Endothelial cell of umbilical vein (primary cell): ENCODE results near the gene IGFBP6. TPM values are rescaled to one million over a fixed set of nuclear protein-coding genes. Genes with fewer than 3 reads are reported as not detected.
A peak's percentile ranks its signal among the peaks of the same experiment; 100 is the strongest.

Experiments
- BruUV-seq: library from RNA; stranded (reverse); fragments of 400-500 nt; replicated peaks from 2 replicates; lab custom pipeline; 2021; lab: Mats Ljungman, UMichigan
- CTCF ChIA-PET: fragments of 300-600, 350-600 bp; sonication (Branson Sonifier 250); formaldehyde crosslinking; loops from one replicate; lab custom pipeline; 2021; ENCODE audit warnings: antibody characterized with exemption, inconsistent platforms; lab: Charles Lee
- POLR2A ChIA-PET: fragments of 300-600, 350-600 bp; sonication (Branson Sonifier 250); formaldehyde crosslinking; loops from one replicate; lab custom pipeline; 2021; ENCODE audit warnings: antibody characterized with exemption, inconsistent platforms; lab: Charles Lee
- DNase-seq: peaks from one replicate; pipeline ENCODE4 v3.0.0-alpha.2; 2011; ENCODE audit warnings: low read depth, low spot score
- FAIRE-seq: peaks from 2 replicates; lab custom pipeline; 2011; peaks lifted over from hg19 to GRCh38; lab: Jason Lieb, UNC
- H2AFZ ChIP-seq: 2 replicates; pipeline ENCODE4 v1.6.0; 2012; ENCODE audit warnings: low read depth, low read length, control low read depth, inconsistent platforms
- H3K27ac ChIP-seq: 2 replicates; pipeline ENCODE4 v1.5.1; 2011; ENCODE audit warnings: low read depth, mild to moderate bottlenecking, control low read depth, low read length, moderate library complexity; ENCODE audit not compliant: insufficient read depth
- H3K27me3 ChIP-seq, 2 experiments: 2 replicates each; pipeline versions ENCODE4 v1.6.0 to v1.6.1; 2011; ENCODE audit warnings: low read length in 2 of 2, mixed read lengths in 1 of 2; ENCODE audit not compliant: control insufficient read depth in 2 of 2, insufficient read depth in 2 of 2
- H3K36me3 ChIP-seq, 2 experiments: 2 replicates in 1 of 2; 3 replicates in 1 of 2; pipeline ENCODE4 v1.5.1; 2011; ENCODE audit warnings: low read length in 2 of 2, mild to moderate bottlenecking in 1 of 2, moderate library complexity in 1 of 2; ENCODE audit not compliant: control insufficient read depth in 2 of 2, insufficient read depth in 2 of 2; ENCODE audit errors: extremely low read depth in 1 of 2
- H3K4me1 ChIP-seq: 3 replicates; pipeline ENCODE4 v1.5.1; 2011; ENCODE audit warnings: mild to moderate bottlenecking, low read length; ENCODE audit not compliant: control insufficient read depth, insufficient read depth; ENCODE audit errors: extremely low read depth
- H3K4me2 ChIP-seq: 2 replicates; pipeline ENCODE4 v1.6.1; 2011; ENCODE audit warnings: low read length, control low read depth, mixed read lengths; ENCODE audit not compliant: insufficient read depth
- H3K4me3 ChIP-seq, 3 experiments: fragments of 200-600 bp in 1 of 3; sonication (generic), shearing (Covaris generic) in 1 of 3; replicated peaks in 1 of 3; 2 replicates each; pipeline ENCODE4 v1.5.1; 2011 to 2016; ENCODE audit warnings: control low read depth in 3 of 3, low read length in 3 of 3, mild to moderate bottlenecking in 2 of 3, inconsistent platforms in 1 of 3, low read depth in 1 of 3, moderate library complexity in 1 of 3; ENCODE audit not compliant: insufficient read depth in 1 of 3
- H3K79me2 ChIP-seq: 2 replicates; pipeline ENCODE4 v1.6.0; 2012; ENCODE audit warnings: low read length, inconsistent platforms; ENCODE audit not compliant: control insufficient read depth, insufficient read depth
- H3K9ac ChIP-seq: replicated peaks from 2 replicates; pipeline ENCODE3; 2011; ENCODE audit warnings: low read length, control low read depth; ENCODE audit not compliant: insufficient read depth; ENCODE audit errors: extremely low read depth
- H3K9me1 ChIP-seq: replicated peaks from 3 replicates; pipeline ENCODE4 v1.6.0; 2011; ENCODE audit warnings: mild to moderate bottlenecking, low read length; ENCODE audit not compliant: control insufficient read depth, insufficient read depth; ENCODE audit errors: extremely low read depth
- H3K9me3 ChIP-seq: replicated peaks from 2 replicates; pipeline ENCODE4 v1.5.1; 2012; ENCODE audit warnings: low read length, inconsistent platforms; ENCODE audit not compliant: control insufficient read depth, insufficient read depth
- H4K20me1 ChIP-seq: replicated peaks from 2 replicates; pipeline ENCODE3; 2011; ENCODE audit warnings: mild to moderate bottlenecking, low read length; ENCODE audit not compliant: control insufficient read depth, insufficient read depth; ENCODE audit errors: extremely low read depth
- CTCF ChIP-seq, 2 donors: IDR thresholded peaks; 1 replicate in 1 of 2; 2 replicates in 1 of 2; pipeline ENCODE4 v1.5.1; 2011; ENCODE audit warnings: low read length in 2 of 2, mild to moderate bottlenecking in 2 of 2, moderate library complexity in 2 of 2, control low read depth in 1 of 2, inconsistent platforms in 1 of 2, low read depth in 1 of 2; ENCODE audit not compliant: insufficient read depth in 1 of 2; ENCODE audit errors: extremely low read depth in 1 of 2
- GATA2 ChIP-seq: IDR thresholded peaks from 2 replicates; pipeline ENCODE4 v1.7.0; 2011; ENCODE audit warnings: low read depth, mild to moderate bottlenecking, moderate library complexity, mixed read lengths, low read length; ENCODE audit not compliant: insufficient read length, insufficient read depth
- JUN ChIP-seq: IDR thresholded peaks from 2 replicates; pipeline ENCODE4 v1.6.1; 2011; ENCODE audit warnings: borderline replicate concordance, low read depth; ENCODE audit not compliant: insufficient read length, insufficient read depth
- MAX ChIP-seq: IDR thresholded peaks from 2 replicates; pipeline ENCODE4 v1.6.1; 2011; ENCODE audit not compliant: insufficient read depth, insufficient read length
- MYC ChIP-seq: IDR thresholded peaks from one replicate; pipeline ENCODE4 v1.6.1; 2011; ENCODE audit warnings: mild to moderate bottlenecking, low read depth, low read length
- dilution Hi-C: fragments of 300-500 bp; cut with MboI; formaldehyde crosslinking; loops from one replicate; pipeline ENCODE4 v1.15.0; 2019; ENCODE audit warnings: low sequenced_read_pairs; ENCODE audit not compliant: extremely low pct_ligation_motif_present
- intact Hi-C: fragments of 100-400 bp; cut with micrococcal nuclease; formaldehyde crosslinking; loops from one replicate; pipeline ENCODE4 v1.10.0; 2022
- polyA plus RNA-seq, 4 experiments: library from polyadenylated mRNA; depleted of rRNA in 3 of 4; stranded (reverse) in 3 of 4; unstranded in 1 of 4; fragments of >200 nt; gene quantifications; 2 replicates each; pipeline versions ENCODE4 v1.2.1 to v1.2.3, GENCODE V29; 2011 to 2012; ENCODE audit warnings: missing spikeins in 1 of 4
- total RNA-seq: library from RNA; stranded (reverse); gene quantifications from 2 replicates; pipeline ENCODE4 v1.2.3, GENCODE V29; 2021

IGFBP6 gene
- total and polyA plus RNA-seq, 2 donors (not counting 3 experiments of a cell fraction or from before 2014, with no cell fraction given), result 14.1 to 18.2 TPM

GRCh38 chr12:53070877-53071492 is 26.5 kb upstream of the IGFBP6 start:
- ChIA-PET POLR2A (interaction anchor here (1.6 kb wide), 1 partner anchor 28 kb away, joined by 5 read pairs; no protein-coding TSS in a partner anchor), CTCF (interaction anchor here (0.6 to 14.2 kb wide), 6 partner anchors 10 to 127 kb away, joined by 5 to 463 read pairs (median 10); partner anchors contain the start of genes IGFBP6 and SOAT2)
- Histone ChIP-seq H3K27ac (no peak overlapping the region), H3K79me2 (no peaks in the 10 kb centered on the region), H3K4me3 (no peak overlapping the region), H3K9ac (no peak overlapping the region), H3K9me1 (no peaks in the 10 kb centered on the region), H3K27me3 (no peaks in the 10 kb centered on the region), H2AFZ (no peak overlapping the region), H3K4me2 (no peak overlapping the region), H3K9me3 (no peaks in the 10 kb centered on the region), H4K20me1 (no peaks in the 10 kb centered on the region), H3K4me1 (peaks cover 38% of the 10 kb centered on the region), H3K36me3 (peaks cover 0 to 15% of the 10 kb centered on the region in 2 experiments)
- no peak for DNase-seq
- BruUV-seq, result no TSS peak
- TF ChIP-seq MYC (no peak), JUN (no peak), GATA2 (no peak)
- dilution Hi-C loops (no loop called here), intact Hi-C loops (no loop called here)
- no peak for FAIRE-seq

- POLR2A ChIA-PET, result interaction anchor here (1.6 kb wide), 1 partner anchor 27 kb away, joined by 5 read pairs; no protein-coding TSS in a partner anchor
- DNase-seq (peak; percentile 35), FAIRE-seq (peak; percentile 67)
- Histone ChIP-seq H3K4me2 (peak overlapping the region; percentile 19), H4K20me1 (no peaks in the 10 kb centered on the region), H3K36me3 (peaks cover 0 to 20% of the 10 kb centered on the region in 2 experiments), H3K4me3 (no peak overlapping the region), H3K27me3 (no peaks in the 10 kb centered on the region), H2AFZ (no peak overlapping the region), H3K9me1 (no peaks in the 10 kb centered on the region), H3K9me3 (no peaks in the 10 kb centered on the region), H3K9ac (no peak overlapping the region), H3K27ac (no peak overlapping the region), H3K4me1 (peaks cover 29% of the 10 kb centered on the region), H3K79me2 (no peaks in the 10 kb centered on the region)
- intact Hi-C loops, result loop anchor here (1.0 kb wide), 1 partner anchor 27 kb away; no protein-coding TSS in a partner anchor
- dilution Hi-C loops, result no loop called here
- BruUV-seq, result no TSS peak
- CTCF ChIA-PET, result interaction anchor here (0.6 to 14.2 kb wide), 6 partner anchors 9 to 126 kb away, joined by 5 to 463 read pairs (median 10); partner anchors contain the start of genes IGFBP6 and SOAT2
- peak in 1 of 2 donors; percentile 26 for TF ChIP-seq CTCF (IDR thresholded peaks at IDR 0.05; ENCODE audit: extremely low read depth in 1 of 2, insufficient read depth in 1 of 2, low read depth in 1 of 2, low read length in 2 of 2)
- TF ChIP-seq MAX, result no peak
Observed at GRCh38 chr12:53071591-53072551, 25.6 kb upstream of the IGFBP6 start.
